AML-193 (cell line): ENCODE measurements around the gene TMEM14C.
A peak's percentile ranks its signal among the peaks of the same experiment; 100 is the strongest.

Source experiments
- DNase-seq, 2 experiments: peaks; one replicate each; lab custom pipeline; 2025; lab: John Stamatoyannopoulos, UW

TMEM14C gene

GRCh38 chr6:10722820-10723566 is at the start of gene TMEM14C:
Gene TMEM14C (plus strand): TSS chr6:10723070. CDS start chr6:10724614, 1,544 bp downstream.
- peak; percentile 100 for DNase-seq

GRCh38 chr6:10676403-10676802 is 46.5 kb upstream of the TMEM14C start:
- no peak for DNase-seq

- DNase-seq: no peak
Observed at GRCh38 chr6:10678456-10678855, 44.4 kb upstream of the TMEM14C start.

- no peak for DNase-seq
Observed at GRCh38 chr6:10681795-10682194, 41.1 kb upstream of the TMEM14C start.

GRCh38 chr6:10682355-10682988 is 40.4 kb upstream of the TMEM14C start:
- DNase-seq: no peak

GRCh38 chr6:10684618-10685017 is 38.3 kb upstream of the TMEM14C start:
- DNase-seq: no peak

GRCh38 chr6:10685092-10685915 is 37.6 kb upstream of the TMEM14C start:
- DNase-seq: no peak

- DNase-seq: no peak
Observed at GRCh38 chr6:10686901-10687300, 36.0 kb upstream of the TMEM14C start.

- no peak for DNase-seq
Observed at GRCh38 chr6:10687582-10687981, 35.3 kb upstream of the TMEM14C start.

GRCh38 chr6:10690651-10691445 is 32.0 kb upstream of the TMEM14C start:
- peak; percentile 64 to 76 for DNase-seq

- no peak for DNase-seq
Observed at GRCh38 chr6:10692965-10693538, 29.8 kb upstream of the TMEM14C start.

- DNase-seq: peak; percentile 95 to 97
Observed at GRCh38 chr6:10694302-10695085, 28.4 kb upstream of the TMEM14C start, which contains the start of the genes C6orf52 and PAK1IP1. Gene C6orf52 (minus strand): TSS chr6:10694616. CDS start chr6:10687550, 7,066 bp downstream. Gene PAK1IP1 (plus strand): TSS chr6:10694972. CDS start chr6:10694986, 14 bp downstream.

- DNase-seq: no peak
Observed at GRCh38 chr6:10695086-10695657, 27.7 kb upstream of the TMEM14C start.

GRCh38 chr6:10696655-10697054 is 26.2 kb upstream of the TMEM14C start:
- no peak for DNase-seq

- DNase-seq: no peak
Observed at GRCh38 chr6:10713962-10714361, 8.9 kb upstream of the TMEM14C start.

GRCh38 chr6:10719296-10719963 is 3.4 kb upstream of the TMEM14C start:
- peak in 1 of 2 experiments; percentile 19 for DNase-seq

GRCh38 chr6:10719964-10720264 is 3.0 kb upstream of the TMEM14C start:
- DNase-seq: no peak

- DNase-seq: peak; percentile 29 to 53
Observed at GRCh38 chr6:10720265-10720959, 2.5 kb upstream of the TMEM14C start.
